GM19043 (cell line): Measurements from ENCODE around the gene CNMD.
"Not testable (repeated sequence)": the region's sequence is repeated elsewhere in the genome, so short reads cannot be mapped to it uniquely, and the experiment has no call there.

ENCODE experiments used
- ATAC-seq: cut with Tn5 transposase; IDR thresholded peaks from one replicate; pipeline ENCODE4 v1.9.1; 2021; ENCODE audit warnings: low read depth; ENCODE audit not compliant: unreplicated experiment

Gene CNMD

GRCh38 chr13:52701728-52702465 lies 37.7 kb downstream of the CNMD start:
- no peak for ATAC-seq

- ATAC-seq: no peak
Measured at GRCh38 chr13:52696566-52696965, 43.1 kb downstream of the CNMD start.

- peak; percentile 63 for ATAC-seq
Measured at GRCh38 chr13:52695856-52696255, 43.8 kb downstream of the CNMD start.

- no peak for ATAC-seq
Measured at GRCh38 chr13:52686376-52686775, 53.2 kb downstream of the CNMD start.

GRCh38 chr13:52685806-52686205 lies 53.8 kb downstream of the CNMD start:
- not testable (repeated sequence) for ATAC-seq

GRCh38 chr13:52677823-52678222 lies 61.8 kb downstream of the CNMD start:
- ATAC-seq: no peak

GRCh38 chr13:52673465-52673864 lies 66.2 kb downstream of the CNMD start:
- no peak for ATAC-seq

GRCh38 chr13:52670726-52671125 lies 68.9 kb downstream of the CNMD start:
- ATAC-seq: no peak

- no peak for ATAC-seq
Measured at GRCh38 chr13:52669677-52670076, 69.9 kb downstream of the CNMD start.

GRCh38 chr13:52665325-52665724 lies 74.3 kb downstream of the CNMD start:
- no peak for ATAC-seq

GRCh38 chr13:52664272-52664671 lies 75.3 kb downstream of the CNMD start:
- ATAC-seq: no peak

- no peak for ATAC-seq
Measured at GRCh38 chr13:52659340-52659739, 80.3 kb downstream of the CNMD start.
